ENCODE measurements around the gene PRKAG2. TPM values are rescaled to one million over a fixed set of nuclear protein-coding genes. Genes with fewer than 3 reads are reported as not detected.
A peak's percentile ranks its signal among the peaks of the same experiment; 100 is the strongest.

PRKAG2 gene
- total RNA-seq, 1 donor from 2014 or later = 25.4 TPM

DNA sequence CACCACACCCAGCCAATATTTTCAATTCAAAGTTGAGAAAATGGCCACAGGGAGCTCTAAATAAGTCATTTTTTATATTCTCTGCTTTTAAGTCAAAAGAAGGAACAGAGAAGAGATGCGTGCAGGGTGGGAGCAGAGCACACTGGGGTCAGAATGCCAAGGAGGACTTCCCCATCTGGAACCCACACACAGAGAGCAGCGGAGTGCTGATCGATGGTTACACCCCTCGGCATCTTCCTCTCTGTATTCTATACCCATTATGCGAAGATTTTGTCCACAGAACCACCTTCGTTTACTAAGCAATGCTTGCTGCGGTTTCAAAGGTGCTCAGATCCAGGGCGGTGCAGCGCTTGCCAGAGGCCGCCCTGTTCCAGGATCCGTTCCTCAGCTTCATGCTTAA, 265.9 kb downstream of the PRKAG2 start:
- DNase-seq (ENCODE audit: extremely low read depth, low read depth, low spot score) = no peak

DNA sequence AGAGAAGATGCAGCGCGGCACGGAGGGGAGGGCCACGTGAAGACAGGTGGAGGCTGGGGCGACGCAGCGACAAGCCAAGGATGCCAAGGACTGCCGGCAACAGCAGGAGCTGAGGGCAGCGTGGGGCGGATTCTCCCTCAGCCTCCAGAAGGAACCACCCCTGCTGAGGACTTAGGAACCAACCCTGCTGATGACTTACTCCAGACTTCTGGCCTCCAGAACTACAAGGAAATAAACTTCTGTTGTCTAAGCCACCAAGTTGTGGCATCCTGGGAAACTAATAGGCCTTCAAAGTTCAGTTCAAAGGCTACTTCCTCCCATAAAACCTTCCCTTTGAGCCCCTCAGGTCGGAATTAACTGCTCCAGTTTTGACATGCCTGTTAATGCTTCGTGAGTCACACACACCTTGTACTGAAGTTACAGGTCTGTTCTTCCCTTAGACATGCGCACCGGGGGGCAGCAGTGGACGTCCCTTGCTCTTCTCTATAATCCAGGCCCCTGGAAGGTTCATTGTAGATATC, 268.8 kb downstream of the PRKAG2 start:
- DNase-seq (ENCODE audit: extremely low read depth, low read depth, low spot score) = no peak

DNA sequence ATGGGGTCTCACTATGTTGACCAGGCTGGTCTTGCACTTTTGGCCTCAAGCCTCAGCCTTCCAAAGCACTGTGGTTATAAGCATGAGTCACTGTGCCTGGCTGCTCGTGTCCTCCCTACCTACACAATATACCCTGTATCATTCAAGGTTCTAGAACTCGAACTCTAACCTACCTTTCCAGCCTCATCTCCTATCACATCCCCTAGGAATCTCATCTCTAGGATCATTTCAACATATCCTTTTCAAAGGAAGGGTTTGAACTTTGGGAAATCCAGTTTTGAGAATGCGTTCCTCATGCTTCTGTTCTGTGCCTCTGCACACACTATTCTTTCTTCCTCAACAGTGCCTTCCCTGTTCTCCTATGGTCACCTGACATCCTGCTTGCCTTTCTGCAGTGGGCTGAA, 269.4 kb downstream of the PRKAG2 start:
- no peak for DNase-seq (ENCODE audit: extremely low read depth, low read depth, low spot score)

DNA sequence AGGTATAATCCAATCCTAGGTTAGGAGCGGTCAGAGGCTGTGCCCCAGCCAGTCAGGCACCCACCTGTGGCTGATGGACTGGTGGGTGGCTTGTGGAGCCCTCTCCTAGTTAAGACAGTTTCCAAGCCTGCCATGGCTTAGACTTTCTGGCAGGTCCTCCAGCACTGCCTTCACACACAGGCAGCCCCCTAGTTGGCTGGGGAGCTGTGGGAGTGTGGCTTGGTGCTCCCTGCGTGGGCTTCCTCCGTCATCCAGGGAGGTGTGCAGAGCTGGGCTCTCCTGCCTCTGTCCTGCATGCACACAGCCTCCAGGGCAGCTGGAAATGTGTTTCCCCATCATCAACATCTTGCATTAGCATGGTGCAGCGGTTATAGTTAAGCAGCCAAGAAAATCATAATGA, 273.0 kb downstream of the PRKAG2 start:
- DNase-seq (ENCODE audit: extremely low read depth, low read depth, low spot score) = no peak

GRCh38 chr7:151601521-151602305, 275.2 kb downstream of the PRKAG2 start:
- DNase-seq (ENCODE audit: extremely low read depth, low read depth, low spot score) = no peak

DNA sequence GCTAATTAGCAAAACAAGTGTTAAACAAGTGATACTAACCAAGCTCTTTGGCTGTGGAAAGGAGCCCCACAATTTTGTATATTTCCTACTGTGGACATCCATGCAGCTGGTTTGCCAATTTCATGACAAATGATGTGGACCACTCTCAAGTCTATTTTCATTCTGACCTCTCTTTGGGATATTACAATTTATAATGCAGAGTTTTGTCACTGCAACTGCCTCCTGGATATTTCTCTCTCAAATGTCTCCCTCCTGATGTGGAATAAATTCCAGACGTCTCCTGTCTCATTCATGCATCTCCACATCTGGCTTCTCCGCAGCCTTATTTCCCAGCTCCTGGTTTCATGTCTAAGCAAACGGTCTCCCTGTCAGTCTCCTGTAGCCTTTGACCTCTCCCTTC, 276.6 kb downstream of the PRKAG2 start:
- no peak for DNase-seq (ENCODE audit: extremely low read depth, low read depth, low spot score)

DNA sequence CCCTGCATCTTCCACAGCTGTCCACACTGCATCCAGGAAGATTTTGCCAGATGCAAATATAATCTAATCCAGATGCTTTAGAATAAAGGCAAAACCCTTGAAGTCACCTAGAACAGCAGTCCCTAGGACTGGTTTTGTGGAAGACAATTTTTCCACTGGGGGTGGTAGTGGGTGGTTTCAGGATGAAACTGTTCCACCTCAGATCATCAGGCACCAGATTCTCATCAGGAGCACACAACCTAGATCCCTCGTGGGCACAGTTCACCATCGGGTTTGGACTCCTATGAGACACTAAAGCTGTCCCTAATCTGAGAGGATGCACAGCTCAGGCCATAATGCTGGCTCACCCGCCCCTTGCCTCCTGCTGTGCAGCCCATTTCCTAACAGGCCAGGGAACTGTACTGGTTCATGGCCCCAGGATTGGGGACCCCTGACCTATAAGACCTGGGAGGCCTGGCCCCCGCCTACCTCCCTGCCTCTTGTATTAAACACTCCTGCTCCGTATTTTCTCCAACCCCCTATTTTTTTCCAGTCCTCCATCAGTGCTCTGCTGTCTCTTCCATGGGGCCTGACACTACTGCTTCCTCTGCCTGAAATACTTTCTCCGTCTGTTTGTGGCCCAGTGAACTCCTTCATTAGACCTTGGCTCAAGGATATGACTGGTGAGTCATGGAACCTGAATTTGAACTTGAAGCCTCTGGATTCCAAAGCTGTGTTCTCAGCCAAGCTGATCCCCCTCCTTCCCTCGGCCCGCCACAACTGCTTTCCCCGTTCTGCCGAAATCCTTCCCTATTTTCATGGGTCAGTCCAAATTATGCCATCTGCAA, 277.3 kb downstream of the PRKAG2 start:
- peak; percentile 70 for DNase-seq (ENCODE audit: extremely low read depth, low read depth, low spot score)

DNA sequence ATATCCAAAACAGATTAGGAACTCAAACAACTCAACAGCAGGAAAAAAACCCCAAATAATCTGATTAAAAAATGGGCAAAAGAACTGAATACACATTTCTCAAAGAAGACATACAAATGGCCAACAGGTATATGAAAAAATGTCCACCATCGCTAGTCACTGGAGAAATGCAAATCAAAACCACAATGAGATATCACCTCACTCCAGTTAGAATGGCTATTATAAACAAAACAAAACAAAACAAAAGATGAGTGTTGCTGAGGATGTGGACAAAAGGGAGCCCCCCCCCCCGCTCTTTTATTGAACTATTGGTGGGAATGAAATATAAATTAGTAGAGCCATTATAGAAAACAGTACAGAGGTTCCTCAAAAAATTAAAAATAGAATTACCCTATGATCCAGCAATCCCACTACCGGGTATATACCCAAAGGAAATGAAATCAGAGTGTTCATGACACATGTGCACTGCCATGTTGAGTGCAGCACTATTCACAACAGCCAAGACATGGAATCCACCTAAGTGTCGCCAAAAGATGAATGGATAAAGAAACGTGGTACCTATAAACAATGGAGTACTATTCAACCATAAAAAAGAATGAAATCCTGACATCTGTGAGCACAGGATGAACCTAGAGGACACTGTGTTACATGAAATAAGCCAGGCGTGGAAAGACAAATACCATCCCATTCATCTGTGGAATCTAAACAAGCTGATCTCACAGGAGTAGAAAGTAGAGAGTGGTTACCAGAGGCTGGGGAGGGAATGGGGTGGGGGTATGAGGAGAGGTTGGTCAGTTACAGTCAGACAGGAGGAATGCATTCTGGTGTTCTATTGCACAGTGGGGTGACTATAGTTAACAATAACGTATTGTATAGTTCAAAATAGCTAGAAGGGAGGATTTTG, 279.1 kb downstream of the PRKAG2 start:
- no peak for DNase-seq (ENCODE audit: extremely low read depth, low read depth, low spot score)

- DNase-seq (ENCODE audit: extremely low read depth, low read depth, low spot score) = no peak
These were observed 281.1 kb downstream of the PRKAG2 start for GRCh38 chr7:151595702-151596350.

DNA sequence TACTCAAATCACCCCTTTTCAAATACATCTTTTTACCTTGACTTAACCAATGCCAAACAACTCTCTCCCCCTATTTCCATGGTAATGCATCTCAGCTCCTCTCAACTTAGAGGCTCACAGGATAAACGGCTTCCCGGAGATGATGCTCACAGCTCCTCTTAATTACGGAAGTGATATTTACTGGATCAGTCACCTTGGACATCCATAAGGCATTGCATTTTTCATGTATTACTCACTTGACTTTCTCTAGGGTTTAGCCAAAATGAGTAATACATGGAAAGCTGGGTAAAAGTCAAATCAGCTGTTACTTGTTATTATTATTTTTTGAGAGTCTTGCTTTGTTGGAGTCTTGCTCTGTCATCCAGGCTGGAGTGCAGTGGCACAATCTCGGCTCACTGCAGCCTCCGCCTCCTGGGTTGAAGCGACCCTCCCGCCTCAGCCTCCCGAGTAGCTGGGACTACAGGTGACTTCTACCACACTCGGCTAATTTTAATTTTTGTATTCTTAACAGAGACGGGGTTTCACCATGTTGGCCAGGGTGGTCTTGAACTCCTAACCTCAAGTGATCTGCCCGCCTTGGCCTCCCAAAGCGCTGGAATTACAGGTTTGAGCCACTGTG, 283.9 kb downstream of the PRKAG2 start:
- peak; percentile 84 for DNase-seq (ENCODE audit: extremely low read depth, low read depth, low spot score)

- no peak for DNase-seq (ENCODE audit: extremely low read depth, low read depth, low spot score)
These were observed 284.6 kb downstream of the PRKAG2 start for GRCh38 chr7:151592330-151592729.

GRCh38 chr7:151591866-151592265, 285.0 kb downstream of the PRKAG2 start:
- no peak for DNase-seq (ENCODE audit: extremely low read depth, low read depth, low spot score)

- DNase-seq (ENCODE audit: extremely low read depth, low read depth, low spot score) = no peak
These were observed 285.8 kb downstream of the PRKAG2 start for GRCh38 chr7:151590850-151591771.

GRCh38 chr7:151590071-151590849, 286.7 kb downstream of the PRKAG2 start:
- no peak for DNase-seq (ENCODE audit: extremely low read depth, low read depth, low spot score)

DNA sequence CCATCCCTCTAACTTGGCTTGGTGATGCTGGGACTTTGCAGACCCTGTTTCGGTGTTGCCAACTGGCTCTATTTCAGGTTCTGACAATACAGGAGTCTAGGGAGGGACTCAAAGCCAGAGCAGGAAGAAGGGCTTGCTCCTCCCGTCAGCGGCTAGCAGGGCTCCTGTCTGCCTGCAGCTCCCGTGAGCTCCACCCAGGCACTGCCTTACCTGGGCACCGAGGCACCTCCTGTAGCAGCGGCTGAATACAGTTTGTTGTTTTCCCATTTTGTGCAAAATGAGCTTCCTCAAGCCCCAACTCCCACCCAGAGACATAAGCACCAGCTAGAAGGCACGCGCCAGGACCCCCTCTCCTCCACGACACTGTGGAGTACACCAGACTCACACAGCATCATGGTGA, 287.9 kb downstream of the PRKAG2 start:
- DNase-seq (ENCODE audit: extremely low read depth, low read depth, low spot score) = no peak

DNA sequence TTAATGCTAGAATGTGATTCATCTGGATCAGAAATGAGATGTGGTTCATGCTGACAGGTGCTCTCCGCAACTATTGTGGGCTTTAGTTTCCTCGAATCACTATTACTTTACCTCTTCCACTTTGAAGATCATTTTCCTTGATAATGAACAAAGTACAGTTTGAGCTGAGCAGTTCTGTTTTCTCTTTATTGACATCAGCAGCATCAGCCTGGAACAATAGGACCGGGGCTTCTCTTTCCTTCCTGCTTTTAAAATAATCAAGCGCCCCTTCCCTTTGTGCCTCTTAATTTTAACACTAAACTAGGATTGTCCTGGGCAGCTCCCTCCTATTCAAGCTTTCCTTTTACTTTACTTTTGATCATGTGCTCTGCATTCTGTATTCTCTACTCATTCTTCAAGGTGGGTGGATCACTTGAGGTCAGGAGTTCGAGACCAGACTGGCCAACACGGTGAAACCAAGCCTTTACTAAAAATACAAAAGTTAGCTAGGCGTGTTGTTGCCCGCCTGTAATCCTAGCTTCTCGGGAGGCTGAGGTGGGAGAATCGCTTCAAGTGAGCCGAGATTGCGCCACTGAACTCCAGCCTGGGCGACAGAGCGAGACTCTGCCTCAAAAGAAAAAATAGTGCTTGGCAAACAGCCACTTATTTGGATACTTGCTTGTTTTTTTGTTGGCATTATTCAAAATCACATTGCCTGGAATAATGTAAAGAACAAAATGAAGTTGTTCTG, 290.2 kb downstream of the PRKAG2 start:
- no peak for DNase-seq (ENCODE audit: extremely low read depth, low read depth, low spot score)

DNA sequence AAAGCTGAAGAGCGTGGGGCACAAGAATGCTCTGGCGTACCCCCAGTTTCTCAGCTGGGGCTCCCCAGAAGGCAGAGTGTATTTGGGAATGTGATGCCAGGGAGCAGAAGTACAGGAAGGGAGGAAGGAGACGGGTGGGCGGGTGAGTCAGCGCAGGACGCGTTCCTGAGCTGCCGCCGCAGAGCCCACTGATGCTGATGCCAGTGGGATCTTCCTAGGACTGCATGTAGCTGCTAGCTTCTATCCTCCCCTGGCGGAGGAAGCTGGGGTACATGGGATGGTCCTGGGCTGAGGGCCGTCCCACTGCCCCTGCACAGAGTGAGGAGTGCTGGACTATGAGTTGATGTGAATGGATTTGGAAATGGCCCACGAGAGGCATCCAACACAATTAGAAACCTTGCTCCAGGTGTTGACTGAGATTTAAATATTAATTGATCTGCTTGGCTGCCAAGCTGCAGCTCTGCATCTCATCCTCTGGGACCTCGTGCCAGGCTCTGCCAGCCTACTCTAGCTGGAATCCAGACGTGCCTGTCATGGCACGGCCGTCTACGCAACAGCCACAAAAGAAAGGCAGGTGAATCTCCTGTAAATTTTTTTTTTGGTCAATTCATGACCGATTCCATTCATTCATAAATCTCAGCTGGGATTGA, 291.0 kb downstream of the PRKAG2 start:
- no peak for DNase-seq (ENCODE audit: extremely low read depth, low read depth, low spot score)

All from glomerular endothelial cell (primary cell).